Osteoblast (primary cell): ENCODE results near the gene SMG1. TPM values are rescaled to one million over a fixed set of nuclear protein-coding genes. Genes with fewer than 3 reads are reported as not detected.
"Not testable (repeated sequence)": the region's sequence is repeated elsewhere in the genome, so short reads cannot be mapped to it uniquely, and the experiment has no call there.

Experiments
- DNase-seq: peaks from one replicate; pipeline ENCODE4 v3.0.0; 2011; ENCODE audit warnings: low spot score, mixed read lengths; ENCODE audit not compliant: insufficient read length; ENCODE audit errors: missing footprints
- H2AFZ ChIP-seq: 2 replicates; pipeline ENCODE4 v1.6.0; 2011; ENCODE audit warnings: mild to moderate bottlenecking, low read length
- H3K27ac ChIP-seq: 2 replicates; pipeline ENCODE4 v1.5.1; 2011; ENCODE audit warnings: mild to moderate bottlenecking, low read depth, low read length, moderate library complexity
- H3K27me3 ChIP-seq: 2 replicates; pipeline ENCODE4 v1.6.0; 2012; ENCODE audit warnings: mild to moderate bottlenecking, control low read depth, inconsistent platforms, low read length, moderate library complexity; ENCODE audit not compliant: insufficient read depth
- H3K36me3 ChIP-seq: 2 replicates; pipeline ENCODE4 v1.5.1; 2011; ENCODE audit warnings: mild to moderate bottlenecking, low read length, control low read depth, moderate library complexity; ENCODE audit not compliant: insufficient read depth
- H3K4me1 ChIP-seq: 2 replicates; pipeline ENCODE4 v1.5.1; 2011; ENCODE audit warnings: mild to moderate bottlenecking, low read length, control low read depth, moderate library complexity; ENCODE audit not compliant: insufficient read depth
- H3K4me2 ChIP-seq: 2 replicates; pipeline ENCODE4 v1.6.0; 2011; ENCODE audit warnings: mild to moderate bottlenecking, low read length; ENCODE audit not compliant: insufficient read depth
- H3K4me3 ChIP-seq: fragments of 200-600 bp; sonication (generic); 3 replicates; pipeline ENCODE4 v1.5.1; 2012; ENCODE audit warnings: mild to moderate bottlenecking, low read length, inconsistent platforms; ENCODE audit not compliant: insufficient read depth
- H3K79me2 ChIP-seq: 2 replicates; pipeline ENCODE4 v1.6.0; 2012; ENCODE audit warnings: mild to moderate bottlenecking, low read length, control low read depth, inconsistent platforms; ENCODE audit not compliant: insufficient read depth
- H3K9me3 ChIP-seq: 2 replicates; pipeline ENCODE4 v1.5.1; 2011; ENCODE audit warnings: low read depth, low read length, control low read depth
- H4K20me1 ChIP-seq: 2 replicates; pipeline ENCODE4 v1.6.0; 2012; ENCODE audit warnings: mild to moderate bottlenecking, low read length, control low read depth; ENCODE audit not compliant: insufficient read depth
- total RNA-seq: library from RNA; depleted of rRNA; stranded (reverse); fragments of >200 nt; gene quantifications from 2 replicates; pipeline ENCODE4 v1.2.3, GENCODE V29; 2012

Gene SMG1
- total RNA-seq, 1 donor: 101 TPM

DNA sequence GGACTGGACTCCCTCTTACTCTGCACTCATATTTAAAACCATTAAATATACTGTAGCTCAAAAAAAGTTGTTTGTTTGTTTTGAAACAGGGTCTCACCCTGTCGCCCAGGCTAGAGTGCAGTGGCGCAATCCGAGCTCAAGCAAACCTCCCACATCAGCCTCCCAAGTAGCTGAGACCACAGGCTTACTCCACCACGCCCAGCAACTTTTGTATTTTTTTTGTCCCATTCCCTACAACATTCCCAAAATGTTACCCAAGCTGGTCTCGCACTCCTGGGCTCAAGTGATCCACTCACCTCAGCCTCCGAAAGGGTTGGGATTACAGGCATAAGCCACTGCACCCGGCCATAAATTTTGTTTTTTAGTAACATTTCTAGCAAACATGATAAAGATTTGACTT is 23.4 kb downstream of the SMG1 start:
- H3K27ac ChIP-seq, H3K4me1 ChIP-seq, H3K9me3 ChIP-seq, DNase-seq, H3K36me3 ChIP-seq, H2AFZ ChIP-seq, H3K4me3 ChIP-seq, H3K4me2 ChIP-seq, H3K27me3 ChIP-seq, H4K20me1 ChIP-seq: not testable (repeated sequence)
- peaks cover 79% of the 10 kb centered on the region for H3K79me2 ChIP-seq

DNA sequence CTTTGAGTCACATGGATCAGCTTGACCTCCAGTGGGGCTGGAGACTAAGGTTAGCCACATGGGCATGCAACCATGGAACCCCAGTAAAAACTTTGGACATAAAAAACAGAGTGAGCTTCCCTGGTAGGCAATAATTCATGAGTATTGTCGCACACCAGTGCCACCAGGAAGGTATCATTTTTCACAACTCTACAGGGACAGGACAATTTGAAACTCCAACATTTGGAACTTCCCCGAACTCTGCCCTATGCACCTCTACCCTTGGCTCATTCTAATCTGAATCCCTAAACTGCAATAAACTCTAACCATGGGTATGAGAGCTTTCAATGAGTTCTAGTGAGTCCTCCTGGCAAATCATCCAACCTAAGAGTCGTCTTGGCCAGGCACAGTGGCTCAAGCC is 24.2 kb downstream of the SMG1 start:
- H3K36me3 ChIP-seq, H3K4me1 ChIP-seq, H3K4me3 ChIP-seq, DNase-seq, H3K9me3 ChIP-seq, H4K20me1 ChIP-seq, H3K27ac ChIP-seq, H3K27me3 ChIP-seq, H2AFZ ChIP-seq, H3K4me2 ChIP-seq: not testable (repeated sequence)
- H3K79me2 ChIP-seq: peaks cover 79% of the 10 kb centered on the region

DNA sequence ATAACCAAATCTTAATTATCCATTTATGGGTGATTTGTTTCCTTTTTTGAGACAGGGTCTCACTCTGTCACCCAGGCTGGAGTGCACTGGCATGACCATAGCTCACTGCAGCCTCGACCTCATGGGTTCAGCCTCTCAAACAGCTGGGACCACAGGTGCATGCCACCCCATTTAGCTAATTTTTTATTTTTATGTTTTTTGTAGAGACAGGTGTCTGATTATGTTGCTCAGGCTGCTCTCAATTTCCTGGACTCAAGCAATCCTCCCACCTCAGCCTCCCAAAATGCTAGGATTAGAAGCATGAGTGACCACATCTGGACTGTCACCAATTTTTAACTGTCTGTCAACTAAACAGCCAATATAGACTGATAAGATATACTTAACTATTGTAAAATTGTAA is 25.0 kb downstream of the SMG1 start:
- not testable (repeated sequence) for H3K4me3 ChIP-seq, H3K36me3 ChIP-seq
- H3K79me2 ChIP-seq: peaks cover 72% of the 10 kb centered on the region

DNA sequence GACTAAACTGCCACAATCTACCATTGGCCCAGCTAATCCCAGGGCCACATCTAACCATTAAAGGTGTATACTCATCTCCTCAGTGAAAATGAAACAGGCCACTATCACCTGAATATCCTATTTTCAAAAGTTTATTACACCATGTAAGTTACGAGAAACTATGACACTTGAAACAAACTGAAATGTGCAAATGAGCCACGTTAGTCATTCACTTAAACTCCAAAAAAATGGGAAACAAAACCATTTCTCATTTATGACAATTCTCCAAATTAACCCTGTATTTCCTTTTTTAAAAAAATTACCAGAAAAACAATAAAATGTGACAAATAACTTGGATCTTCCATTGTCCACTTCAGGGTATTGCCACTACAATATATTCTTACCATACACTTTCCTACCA is 41.8 kb downstream of the SMG1 start:
- DNase-seq, H4K20me1 ChIP-seq, H3K79me2 ChIP-seq, H3K27me3 ChIP-seq, H3K4me2 ChIP-seq, H3K27ac ChIP-seq, H3K36me3 ChIP-seq, H3K9me3 ChIP-seq, H3K4me3 ChIP-seq, H3K4me1 ChIP-seq, H2AFZ ChIP-seq: not testable (repeated sequence)

More for the DNA sequence above, 25.0 kb downstream of the SMG1 start:
- H3K27me3 ChIP-seq, H3K9me3 ChIP-seq, H3K4me1 ChIP-seq, DNase-seq, H2AFZ ChIP-seq, H3K4me2 ChIP-seq, H4K20me1 ChIP-seq, H3K27ac ChIP-seq: not testable (repeated sequence)

DNA sequence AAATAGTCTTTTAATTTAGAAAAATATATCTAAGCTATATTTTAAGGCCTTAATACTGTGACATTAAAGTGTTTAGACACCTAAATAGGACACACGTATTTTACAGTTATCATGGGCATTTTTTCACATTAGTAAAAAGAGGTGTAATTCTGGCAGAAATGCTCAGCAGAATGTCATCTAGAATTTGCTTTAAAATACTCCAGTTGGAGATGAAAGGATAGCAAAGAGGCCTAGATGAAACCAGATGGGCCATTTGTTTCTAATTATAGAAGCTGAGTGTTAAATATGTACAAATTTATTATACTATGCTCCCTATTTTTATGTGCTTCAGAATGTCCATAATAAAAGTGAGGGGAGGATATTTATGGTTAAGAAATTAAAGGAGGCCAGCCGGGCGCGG is 48.5 kb downstream of the SMG1 start:
- H4K20me1 ChIP-seq, H3K27me3 ChIP-seq, H3K27ac ChIP-seq, DNase-seq, H3K4me2 ChIP-seq, H3K4me3 ChIP-seq, H3K9me3 ChIP-seq, H3K4me1 ChIP-seq, H3K79me2 ChIP-seq, H2AFZ ChIP-seq: not testable (repeated sequence)
- H3K36me3 ChIP-seq: peaks cover 19% of the 10 kb centered on the region

- not testable (repeated sequence) for H3K4me1 ChIP-seq, H3K4me2 ChIP-seq, H3K79me2 ChIP-seq, H3K9me3 ChIP-seq, H2AFZ ChIP-seq, DNase-seq, H3K27ac ChIP-seq, H4K20me1 ChIP-seq, H3K4me3 ChIP-seq, H3K27me3 ChIP-seq
- H3K36me3 ChIP-seq: peaks cover 18% of the 10 kb centered on the region
These were observed 48.9 kb downstream of the SMG1 start for GRCh38 chr16:18877259-18877658.

GRCh38 chr16:18876301-18876700 is 49.9 kb downstream of the SMG1 start:
- not testable (repeated sequence) for H3K27me3 ChIP-seq, H3K4me2 ChIP-seq, H3K9me3 ChIP-seq, H2AFZ ChIP-seq, H3K4me3 ChIP-seq, H4K20me1 ChIP-seq, H3K4me1 ChIP-seq, H3K27ac ChIP-seq, H3K79me2 ChIP-seq, DNase-seq
- peaks cover 15% of the 10 kb centered on the region for H3K36me3 ChIP-seq

- not testable (repeated sequence) for H4K20me1 ChIP-seq, H3K4me2 ChIP-seq, H3K79me2 ChIP-seq, H3K4me3 ChIP-seq, H3K27me3 ChIP-seq, H2AFZ ChIP-seq, DNase-seq, H3K4me1 ChIP-seq, H3K9me3 ChIP-seq
- H3K27ac ChIP-seq: peak overlapping the region; percentile 17
- peaks cover 12% of the 10 kb centered on the region for H3K36me3 ChIP-seq
These were observed 57.0 kb downstream of the SMG1 start for GRCh38 chr16:18869043-18869771.

- H3K27ac ChIP-seq, H3K79me2 ChIP-seq, H3K4me1 ChIP-seq, DNase-seq, H3K9me3 ChIP-seq, H3K27me3 ChIP-seq, H3K4me2 ChIP-seq, H3K4me3 ChIP-seq, H4K20me1 ChIP-seq, H2AFZ ChIP-seq: not testable (repeated sequence)
- H3K36me3 ChIP-seq: peaks cover 13% of the 10 kb centered on the region
These were observed 59.9 kb downstream of the SMG1 start for GRCh38 chr16:18866277-18866823.
